Panc1 (cell line): ENCODE results near the gene ATP6V1C2. TPM values are rescaled to one million over a fixed set of nuclear protein-coding genes. Genes with fewer than 3 reads are reported as not detected.

Experiments used
- ATAC-seq: fragments of 200-7000 bp; cut with Tn5 transposase; 2 replicates; pipeline ENCODE4 v1.9.1; 2020; ENCODE audit warnings: mild to moderate bottlenecking, moderate library complexity
- BruUV-seq: library from RNA; stranded (reverse); fragments of 400-500 nt; replicated peaks from 2 replicates; lab custom pipeline; 2021; lab: Mats Ljungman, UMichigan
- CTCF ChIA-PET: fragments of 300-600 bp; sonication (Branson Sonifier 250); formaldehyde crosslinking; loops from one replicate; lab custom pipeline; 2022; ENCODE audit warnings: antibody characterized with exemption; lab: Charles Lee
- POLR2A ChIA-PET: fragments of 300-600 bp; sonication (Branson Sonifier 250); formaldehyde crosslinking; loops from one replicate; lab custom pipeline; 2022; ENCODE audit warnings: antibody characterized with exemption; lab: Charles Lee
- DNase-seq: peaks from one replicate; pipeline ENCODE4 v3.0.0-alpha.2; 2010; ENCODE audit warnings: low read depth, low spot score
- H3K27ac ChIP-seq: 2 replicates; pipeline ENCODE4 v1.5.1; 2011; ENCODE audit warnings: mild to moderate bottlenecking, low read length, inconsistent platforms
- H3K27me3 ChIP-seq: fragments of 200-500 bp; sonication (Bioruptor generic); 2 replicates; pipeline ENCODE4 v1.6.0; 2014; ENCODE audit warnings: low read length, inconsistent platforms; ENCODE audit not compliant: control insufficient read depth, insufficient read depth
- H3K36me3 ChIP-seq: fragments of 200-500 bp; sonication (Bioruptor generic); 2 replicates; pipeline ENCODE4 v1.5.1; 2014; ENCODE audit warnings: inconsistent platforms, mild to moderate bottlenecking, low read length, moderate library complexity; ENCODE audit not compliant: control insufficient read depth, insufficient read depth
- H3K4me1 ChIP-seq: 2 replicates; pipeline ENCODE4 v1.5.1; 2011; ENCODE audit warnings: inconsistent platforms, mild to moderate bottlenecking, low read length, moderate library complexity; ENCODE audit not compliant: control insufficient read depth, insufficient read depth
- H3K4me3 ChIP-seq, 2 experiments: 2 replicates each; pipeline ENCODE4 v1.5.1; 2011 to 2012; ENCODE audit warnings: low read depth in 2 of 2, low read length in 2 of 2, mild to moderate bottlenecking in 2 of 2, inconsistent platforms in 1 of 2, moderate library complexity in 1 of 2
- H3K9me3 ChIP-seq: fragments of 200-500 bp; sonication (Bioruptor generic); 2 replicates; pipeline ENCODE4 v1.5.1; 2014; ENCODE audit warnings: low read depth, mild to moderate bottlenecking, inconsistent platforms, low read length, moderate library complexity; ENCODE audit not compliant: control insufficient read depth, insufficient read depth
- CTCF ChIP-seq: fragments of 450-650 bp; IDR thresholded peaks from 2 replicates; pipeline ENCODE4 v1.5.1; 2017; ENCODE audit warnings: mild to moderate bottlenecking
- POLR2AphosphoS5 ChIP-seq: IDR thresholded peaks from 2 replicates; pipeline ENCODE4 v1.6.1; 2012; ENCODE audit warnings: mild to moderate bottlenecking, low read depth, low read length, moderate library complexity
- REST ChIP-seq, 2 experiments: IDR thresholded peaks; 2 replicates each; pipeline ENCODE4 v1.6.1; 2011 to 2012; ENCODE audit warnings: low read depth in 2 of 2, control low read depth in 1 of 2, low read length in 1 of 2, mild to moderate bottlenecking in 1 of 2, moderate library complexity in 1 of 2; ENCODE audit not compliant: insufficient read depth in 1 of 2
- SIN3A ChIP-seq: IDR thresholded peaks from 2 replicates; pipeline ENCODE4 v1.6.1; 2012; ENCODE audit warnings: low read depth, mild to moderate bottlenecking, low read length, moderate library complexity, borderline replicate concordance; ENCODE audit not compliant: insufficient read depth
- TCF7L2 ChIP-seq: IDR thresholded peaks from 2 replicates; pipeline ENCODE4 v1.6.1; 2011; ENCODE audit warnings: mild to moderate bottlenecking, low read depth, low read length, inconsistent platforms
- in situ Hi-C: cut with HindIII; loops from 2 replicates; pipeline ENCODE4 v1.10.0; 2016; ENCODE audit warnings: low sequenced_read_pairs, low pct_unique_long_range_greater_than_20kb
- intact Hi-C: fragments of 100-400 bp; cut with micrococcal nuclease; formaldehyde crosslinking; loops from one replicate; pipeline ENCODE4 v1.10.0; 2022; ENCODE audit not compliant: unreplicated experiment
- total RNA-seq: library from RNA; stranded (reverse); gene quantifications from one replicate; pipeline ENCODE4 v1.2.1, GENCODE V29; 2021; ENCODE audit not compliant: unreplicated experiment

Gene ATP6V1C2
- total RNA-seq, 1 experiment from 2014 or later: 0.54 TPM

- in situ Hi-C loops: no loop called here
- POLR2A ChIA-PET: no interaction called here
- TF ChIP-seq TCF7L2: no peak
- no peak for TF ChIP-seq CTCF
- TF ChIP-seq REST (IDR thresholded peaks at IDR 0.05; ENCODE audit: insufficient read depth in 1 of 2, low read depth in 2 of 2, low read length in 1 of 2): no peak
- no peak for TF ChIP-seq SIN3A
- no peak for TF ChIP-seq POLR2AphosphoS5
- no peaks in the 10 kb centered on the region for H3K4me1 ChIP-seq
- no peak overlapping the region for H3K4me3 ChIP-seq
- H3K27me3 ChIP-seq: no peaks in the 10 kb centered on the region
- H3K27ac ChIP-seq: no peak overlapping the region
- no peaks in the 10 kb centered on the region; the same call in 1 of the 2 replicates for H3K36me3 ChIP-seq
- no TSS peak for BruUV-seq
- H3K9me3 ChIP-seq: no peaks in the 10 kb centered on the region
- no peak for ATAC-seq
- DNase-seq: no peak
- intact Hi-C loops: no loop called here
- CTCF ChIA-PET: no interaction called here
Observed at GRCh38 chr2:10775831-10776230, 54.4 kb downstream of the ATP6V1C2 start.

GRCh38 chr2:10776231-10776977 is 55.0 kb downstream of the ATP6V1C2 start:
- no peak for TF ChIP-seq REST (IDR thresholded peaks at IDR 0.05; ENCODE audit: insufficient read depth in 1 of 2, low read depth in 2 of 2, low read length in 1 of 2)
- intact Hi-C loops (no loop called here), in situ Hi-C loops (no loop called here)
- H3K4me3 ChIP-seq: no peak overlapping the region
- peaks cover under 1% of the 10 kb centered on the region; the same call in 1 of the 2 replicates for H3K36me3 ChIP-seq
- POLR2A ChIA-PET: no interaction called here
- no peaks in the 10 kb centered on the region for H3K27me3 ChIP-seq
- no peaks in the 10 kb centered on the region for H3K4me1 ChIP-seq
- no peak overlapping the region for H3K27ac ChIP-seq
- no peaks in the 10 kb centered on the region for H3K9me3 ChIP-seq
- DNase-seq (no peak), ATAC-seq (0 out of 2 replicates have a peak, but pooled peaks have one; percentile 7)
- CTCF ChIA-PET: no interaction called here
- no TSS peak for BruUV-seq
